Natural killer cell treated with Interleukin-12 subunit alpha and Interleukin-12 subunit beta and Interleukin-15 and Interleukin-18, amount 100 ng/mL, for 72 hours (primary cell): Measurements from ENCODE around the gene GRIP2. TPM values are rescaled to one million over a fixed set of nuclear protein-coding genes. Genes with fewer than 3 reads are reported as not detected.
A peak's percentile ranks its signal among the peaks of the same experiment; 100 is the strongest.

Experiments
- ATAC-seq, 2 donors: fragments of 150-1000 bp; cut with Tn5 transposase in 1 of 2; sonication (Bioruptor Pico), chemical (Tn5 transposase) in 1 of 2; 2 replicates each; pipeline ENCODE4 v1.10.0; 2021
- DNase-seq: peaks from one replicate; pipeline ENCODE4 v3.0.0; 2022; ENCODE audit warnings: low spot score
- H3K27ac Mint-ChIP-seq, 2 donors: 1 replicate in 1 of 2; 2 replicates in 1 of 2; pipeline ENCODE4 v1.8.0; 2022; ENCODE audit warnings: mixed read lengths in 2 of 2, mild to moderate bottlenecking in 1 of 2, moderate library complexity in 1 of 2
- H3K27me3 Mint-ChIP-seq, 2 donors: 1 replicate in 1 of 2; 2 replicates in 1 of 2; pipeline ENCODE4 v1.8.0; 2022; ENCODE audit warnings: mixed read lengths in 2 of 2
- H3K36me3 Mint-ChIP-seq: one replicate; pipeline ENCODE4 v1.8.0; 2022; ENCODE audit warnings: mixed read lengths
- H3K4me1 Mint-ChIP-seq, 2 donors: 1 replicate in 1 of 2; 2 replicates in 1 of 2; pipeline ENCODE4 v1.8.0; 2022; ENCODE audit warnings: low read depth in 2 of 2, mixed read lengths in 2 of 2, mild to moderate bottlenecking in 1 of 2
- H3K4me3 Mint-ChIP-seq: one replicate; pipeline ENCODE4 v1.8.0; 2022; ENCODE audit warnings: mixed read lengths
- H3K9me3 Mint-ChIP-seq: 2 replicates; pipeline ENCODE4 v1.8.0; 2022; ENCODE audit warnings: mixed read lengths
- total RNA-seq, 2 donors: library from RNA; stranded (reverse); gene quantifications; one replicate each; pipeline ENCODE4 v1.2.3, GENCODE V29; 2022

The GRIP2 gene
- total RNA-seq, 2 donors from 2014 or later: not detected

- H3K4me3 Mint-ChIP-seq: no peak overlapping the region
- no peak for DNase-seq
- no peak overlapping the region for H3K27ac Mint-ChIP-seq
- peaks cover 3% of the 10 kb centered on the region for H3K9me3 Mint-ChIP-seq
- no peaks in the 10 kb centered on the region for H3K27me3 Mint-ChIP-seq
- H3K4me1 Mint-ChIP-seq: peaks cover 5% of the 10 kb centered on the region in 2 donors
- peaks cover 21% of the 10 kb centered on the region for H3K36me3 Mint-ChIP-seq
- no peak for ATAC-seq
These were observed 91.1 kb downstream of the GRIP2 start for GRCh38 chr3:14448756-14449727.

GRCh38 chr3:14448063-14448462 is 92.1 kb downstream of the GRIP2 start:
- Mint-ChIP-seq H3K9me3 (peaks cover 3% of the 10 kb centered on the region), H3K27ac (no peak overlapping the region), H3K36me3 (peaks cover 21% of the 10 kb centered on the region), H3K4me1 (peaks cover 5 to 6% of the 10 kb centered on the region in 2 donors), H3K4me3 (no peak overlapping the region), H3K27me3 (no peaks in the 10 kb centered on the region)
- DNase-seq: no peak
- no peak for ATAC-seq

- peaks cover 21% of the 10 kb centered on the region for H3K36me3 Mint-ChIP-seq
- H3K4me3 Mint-ChIP-seq: no peak overlapping the region
- peaks cover 3% of the 10 kb centered on the region for H3K9me3 Mint-ChIP-seq
- H3K27ac Mint-ChIP-seq: no peak overlapping the region
- DNase-seq (no peak), ATAC-seq (no peak)
- no peaks in the 10 kb centered on the region for H3K27me3 Mint-ChIP-seq
- peaks cover 5 to 8% of the 10 kb centered on the region in 2 donors for H3K4me1 Mint-ChIP-seq
These were observed 93.1 kb downstream of the GRIP2 start for GRCh38 chr3:14446988-14447570.

DNA sequence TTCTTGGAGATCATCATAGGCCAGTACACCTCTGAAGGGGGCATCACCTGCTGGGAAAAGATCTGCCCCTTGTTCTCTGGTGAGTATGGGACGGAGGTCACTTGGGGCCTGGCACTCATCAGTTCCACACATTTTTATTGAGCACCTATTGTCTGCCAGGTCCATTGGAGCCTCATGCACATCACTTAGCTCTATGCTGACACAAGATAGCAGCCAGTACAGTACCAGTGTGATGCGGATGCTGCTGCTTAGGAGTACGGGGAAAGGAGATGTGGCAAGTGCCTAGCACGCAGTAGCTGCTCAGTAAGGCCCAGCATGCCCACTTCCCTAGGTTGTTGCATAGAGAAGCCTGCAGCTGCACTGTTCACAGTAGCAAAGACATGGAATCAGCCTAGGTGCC is 94.4 kb downstream of the GRIP2 start:
- no peak overlapping the region for H3K4me3 Mint-ChIP-seq
- ATAC-seq (no peak), DNase-seq (no peak)
- peaks cover 21% of the 10 kb centered on the region for H3K36me3 Mint-ChIP-seq
- peak overlapping the region in 1 of 2 donors; percentile 33 for H3K27ac Mint-ChIP-seq
- H3K4me1 Mint-ChIP-seq: peaks cover 5 to 8% of the 10 kb centered on the region in 2 donors
- no peaks in the 10 kb centered on the region for H3K27me3 Mint-ChIP-seq
- H3K9me3 Mint-ChIP-seq: peaks cover 3% of the 10 kb centered on the region

DNA sequence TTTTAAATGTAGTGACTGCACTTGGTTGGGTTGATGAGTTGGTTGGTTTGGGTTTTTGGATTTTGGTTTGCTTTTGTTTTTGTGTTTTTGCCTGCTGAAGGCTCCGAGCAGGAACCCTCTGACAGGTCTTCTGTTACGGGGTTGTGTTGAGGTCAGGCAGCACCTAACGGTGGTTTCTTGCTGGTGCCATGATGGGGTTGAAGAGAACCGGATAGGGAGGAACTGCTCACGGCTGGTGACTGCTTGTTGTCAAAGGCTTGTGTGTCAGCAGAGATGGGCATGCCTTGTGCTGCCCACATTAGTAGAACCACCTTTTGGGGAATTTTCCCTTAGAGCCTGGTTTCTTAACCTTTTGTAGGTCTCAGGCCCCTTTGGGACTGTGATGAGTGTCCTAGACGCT is 95.8 kb downstream of the GRIP2 start:
- no peak overlapping the region for H3K4me3 Mint-ChIP-seq
- peaks cover 16 to 18% of the 10 kb centered on the region in 2 donors for H3K4me1 Mint-ChIP-seq
- ATAC-seq: no peak
- peak overlapping the region in 1 of 2 donors; percentile 6 for H3K27ac Mint-ChIP-seq
- peaks cover 3% of the 10 kb centered on the region for H3K9me3 Mint-ChIP-seq
- DNase-seq: no peak
- H3K27me3 Mint-ChIP-seq: no peaks in the 10 kb centered on the region
- peaks cover 21% of the 10 kb centered on the region for H3K36me3 Mint-ChIP-seq

DNA sequence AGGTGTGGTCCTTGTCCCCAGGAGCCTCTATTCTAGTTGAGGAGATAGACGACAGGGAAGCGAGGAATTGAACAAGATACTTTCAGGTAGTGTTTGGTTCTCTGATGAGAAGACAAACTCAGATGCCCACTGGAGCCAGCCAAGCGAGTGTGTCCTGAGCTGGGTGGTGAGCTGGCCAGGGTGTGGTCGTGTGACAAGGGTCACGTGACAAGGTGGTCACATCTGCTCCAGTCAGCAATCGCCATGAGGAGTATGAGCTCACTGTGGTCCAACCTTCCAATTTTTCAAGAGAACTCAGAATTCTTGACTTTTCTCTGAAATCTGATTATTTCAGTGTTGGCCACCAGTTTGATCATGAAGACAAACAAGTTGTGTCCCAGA is 98.2 kb downstream of the GRIP2 start:
- Mint-ChIP-seq H3K27ac (peak overlapping the region in 1 of 2 donors; percentile 49), H3K36me3 (peaks cover 9% of the 10 kb centered on the region), H3K4me1 (peaks cover 20 to 26% of the 10 kb centered on the region in 2 donors), H3K9me3 (peaks cover 2% of the 10 kb centered on the region), H3K27me3 (no peaks in the 10 kb centered on the region), H3K4me3 (no peak overlapping the region)
- DNase-seq (no peak), ATAC-seq (no peak)

DNA sequence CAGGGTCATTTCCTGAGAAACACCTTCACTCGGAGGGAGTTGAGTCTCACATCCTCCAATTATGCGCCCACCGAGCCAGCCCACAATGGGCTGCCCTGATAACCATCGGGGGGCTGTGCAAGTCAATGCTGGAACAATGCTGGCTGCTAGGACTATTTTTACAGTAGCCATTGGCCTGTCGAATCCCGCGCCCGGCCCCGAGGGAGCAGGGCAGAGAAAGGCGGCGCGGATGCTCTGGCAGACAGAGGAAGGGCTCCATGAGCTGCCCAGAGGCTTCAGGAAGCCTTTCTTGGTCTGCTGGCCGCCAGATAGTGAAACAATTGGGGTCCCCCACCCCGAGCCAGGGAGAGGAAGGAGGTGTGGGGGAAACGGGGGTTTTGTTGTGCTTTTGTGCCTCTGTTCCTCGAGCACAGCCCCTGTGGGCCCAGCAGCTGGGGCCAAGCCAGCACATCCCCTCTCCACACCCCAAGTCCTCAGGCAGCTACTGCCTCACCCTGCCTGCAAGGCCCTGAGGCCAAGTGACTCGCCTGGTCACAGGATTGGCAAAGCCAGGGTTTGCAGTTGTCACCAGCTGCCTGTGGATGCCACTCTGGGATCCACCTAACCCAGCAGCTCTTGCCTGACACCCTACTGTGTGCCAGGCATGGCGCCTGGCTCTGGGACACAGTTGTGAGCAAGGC is 98.8 kb downstream of the GRIP2 start:
- Mint-ChIP-seq H3K27ac (peak overlapping the region in 1 of 2 donors; percentile 49), H3K4me1 (peaks cover 23 to 31% of the 10 kb centered on the region in 2 donors), H3K9me3 (no peaks in the 10 kb centered on the region), H3K36me3 (peaks cover 5% of the 10 kb centered on the region), H3K27me3 (no peaks in the 10 kb centered on the region), H3K4me3 (no peak overlapping the region)
- no peak for ATAC-seq
- DNase-seq: no peak

DNA sequence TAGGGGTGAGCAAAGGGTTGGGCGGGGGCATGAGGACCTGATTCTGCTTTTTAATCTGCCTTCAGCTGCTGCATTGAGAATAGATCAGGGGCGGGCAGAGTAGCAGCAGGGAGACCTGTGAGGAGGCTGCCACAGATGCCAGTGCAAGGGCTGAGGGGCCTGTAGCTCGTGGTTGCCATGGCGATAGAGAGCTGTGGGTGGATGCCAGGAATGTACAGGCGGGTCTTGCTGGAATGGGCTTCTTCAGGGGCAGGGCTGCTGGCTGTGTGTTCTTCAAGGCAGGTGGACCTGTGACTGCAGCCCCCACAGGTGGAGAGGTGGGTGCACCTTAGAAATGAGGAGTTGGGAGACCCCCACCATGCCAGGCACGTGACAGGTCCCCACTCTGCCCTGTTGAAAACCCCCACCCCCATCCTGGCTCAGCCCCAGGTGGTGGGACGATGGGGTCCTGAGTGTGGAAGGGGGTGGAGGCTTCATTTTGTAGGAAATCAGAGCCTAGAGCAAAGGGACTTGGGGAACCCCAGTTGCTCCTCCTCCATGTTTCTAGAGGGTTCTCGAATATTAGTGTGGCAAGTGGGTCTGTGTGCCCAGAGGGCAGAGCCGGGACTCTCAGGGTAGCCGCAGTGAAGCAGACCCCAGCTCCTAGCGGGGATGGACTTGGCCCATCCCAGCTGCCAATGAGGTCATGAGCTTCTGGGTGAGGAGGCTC is 99.5 kb downstream of the GRIP2 start:
- no peaks in the 10 kb centered on the region for H3K27me3 Mint-ChIP-seq
- ATAC-seq (peak in 1 of 2 donors; percentile 15), DNase-seq (no peak)
- H3K4me1 Mint-ChIP-seq: peaks cover 23 to 31% of the 10 kb centered on the region in 2 donors
- H3K4me3 Mint-ChIP-seq: no peak overlapping the region
- H3K27ac Mint-ChIP-seq: peak overlapping the region in 1 of 2 donors; percentile 81
- no peaks in the 10 kb centered on the region for H3K36me3 Mint-ChIP-seq
- no peaks in the 10 kb centered on the region for H3K9me3 Mint-ChIP-seq

GRCh38 chr3:14440168-14440518 is 100.0 kb downstream of the GRIP2 start:
- H3K27me3 Mint-ChIP-seq: no peaks in the 10 kb centered on the region
- no peaks in the 10 kb centered on the region for H3K36me3 Mint-ChIP-seq
- ATAC-seq (no peak), DNase-seq (no peak)
- peak overlapping the region in 1 of 2 donors; percentile 81 for H3K27ac Mint-ChIP-seq
- no peaks in the 10 kb centered on the region for H3K9me3 Mint-ChIP-seq
- no peak overlapping the region for H3K4me3 Mint-ChIP-seq
- peaks cover 29 to 31% of the 10 kb centered on the region in 2 donors for H3K4me1 Mint-ChIP-seq

- Mint-ChIP-seq H3K36me3 (no peaks in the 10 kb centered on the region), H3K27ac (peak overlapping the region in 1 of 2 donors; percentile 81), H3K9me3 (no peaks in the 10 kb centered on the region), H3K4me3 (no peak overlapping the region), H3K4me1 (peaks cover 34% of the 10 kb centered on the region in 2 donors), H3K27me3 (no peaks in the 10 kb centered on the region)
- ATAC-seq (no peak), DNase-seq (no peak)
These were observed 100.5 kb downstream of the GRIP2 start for GRCh38 chr3:14439501-14440167.
